GM19351 (cell line): ENCODE measurements around the gene CYTH1.

Experiments used
- ATAC-seq: cut with Tn5 transposase; IDR thresholded peaks from one replicate; pipeline ENCODE4 v1.9.1; 2021; ENCODE audit warnings: mild to moderate bottlenecking, moderate library complexity; ENCODE audit not compliant: unreplicated experiment

Gene CYTH1

DNA sequence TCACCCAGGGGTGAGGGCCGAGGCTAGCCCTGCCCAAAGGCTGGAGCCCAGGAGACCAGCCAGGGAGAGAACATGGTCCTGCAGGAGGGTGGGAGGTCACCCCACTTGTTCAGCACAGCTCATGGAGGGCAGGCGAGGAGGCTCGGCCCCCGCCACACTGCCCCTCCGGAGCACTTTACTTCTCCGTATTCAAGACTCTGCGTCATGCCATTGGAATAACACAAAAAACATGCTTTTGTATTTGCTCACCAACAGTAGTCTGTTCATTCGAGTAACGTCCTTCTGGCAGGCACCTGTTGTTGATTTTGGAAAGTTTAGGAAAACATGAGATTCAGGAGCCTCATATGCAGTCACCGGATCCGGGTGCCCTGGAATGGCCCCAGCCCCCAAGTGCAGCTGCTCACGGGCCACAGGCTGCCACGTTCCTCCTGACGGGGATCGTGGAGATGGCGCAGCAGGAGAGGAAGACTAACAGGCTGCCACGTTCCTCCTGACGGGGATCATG, 123.7 kb downstream of the CYTH1 start:
- no peak for ATAC-seq

DNA sequence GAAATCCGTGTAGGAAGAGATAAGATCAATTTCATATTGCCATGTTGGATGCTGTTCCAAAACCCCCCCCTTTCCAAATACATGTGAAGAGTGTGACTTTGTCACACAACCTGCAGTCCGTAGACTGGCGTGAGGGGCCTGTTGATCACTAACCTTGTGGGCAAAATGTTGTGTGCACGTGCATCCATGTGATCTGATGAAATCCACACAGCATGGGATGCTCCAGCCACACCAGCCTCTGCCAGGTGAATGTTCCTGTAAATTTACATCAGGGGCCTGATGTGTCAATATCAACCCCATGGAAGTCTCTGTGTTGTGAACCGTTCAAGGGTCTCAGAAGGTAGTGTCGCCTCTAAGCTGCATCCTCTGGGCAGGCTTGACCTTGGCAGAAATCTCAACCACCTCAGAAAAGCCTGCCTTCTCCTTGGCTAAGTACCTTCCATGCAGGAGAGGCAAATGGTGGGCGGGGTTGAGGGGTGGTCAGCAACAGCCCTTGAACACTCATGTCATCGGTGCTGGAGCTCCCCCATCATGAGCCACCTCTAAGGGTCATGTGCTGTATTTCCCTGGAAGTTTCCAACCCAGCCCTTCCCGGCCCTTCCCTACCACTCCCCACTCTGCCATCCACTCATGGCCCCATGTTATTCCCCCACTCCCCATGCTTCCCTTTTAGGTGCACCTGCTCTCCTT, 126.7 kb downstream of the CYTH1 start:
- no peak for ATAC-seq

DNA sequence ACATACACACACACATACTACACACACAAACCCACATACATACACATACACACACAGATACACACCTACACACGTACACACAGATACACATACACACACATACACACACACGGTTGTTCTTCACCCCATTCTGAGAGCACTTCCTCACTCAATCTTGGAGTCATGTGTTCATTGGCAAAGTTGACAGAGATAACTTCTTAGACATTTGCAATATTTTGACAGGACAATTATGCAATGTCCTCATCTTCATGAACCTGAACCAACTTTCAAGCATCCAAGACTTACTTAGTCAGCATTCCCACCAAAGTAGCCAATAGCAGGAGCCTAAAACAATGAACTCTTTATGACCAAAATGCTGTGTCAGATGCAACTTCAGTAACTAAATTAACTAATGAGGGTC, 127.7 kb downstream of the CYTH1 start:
- no peak for ATAC-seq

DNA sequence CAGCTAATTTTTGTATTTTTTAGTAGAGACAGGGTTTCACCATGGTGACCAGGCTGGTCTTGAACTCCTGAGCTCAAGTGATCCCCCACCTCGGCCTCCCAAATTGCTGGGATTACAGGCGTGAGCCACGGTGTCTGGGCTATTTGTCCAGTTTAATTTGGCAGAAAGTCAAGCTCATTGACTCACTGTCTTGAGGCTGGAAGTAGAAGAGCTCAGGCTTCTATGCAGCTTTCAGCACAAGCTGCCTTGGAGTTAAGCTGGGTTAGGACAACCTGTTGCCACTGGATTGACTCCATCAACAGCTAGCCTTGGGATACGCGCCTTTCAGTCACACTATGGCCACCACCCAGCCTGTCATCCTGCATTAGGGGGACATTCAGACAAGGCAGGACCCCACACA, 128.7 kb downstream of the CYTH1 start:
- ATAC-seq = no peak

DNA sequence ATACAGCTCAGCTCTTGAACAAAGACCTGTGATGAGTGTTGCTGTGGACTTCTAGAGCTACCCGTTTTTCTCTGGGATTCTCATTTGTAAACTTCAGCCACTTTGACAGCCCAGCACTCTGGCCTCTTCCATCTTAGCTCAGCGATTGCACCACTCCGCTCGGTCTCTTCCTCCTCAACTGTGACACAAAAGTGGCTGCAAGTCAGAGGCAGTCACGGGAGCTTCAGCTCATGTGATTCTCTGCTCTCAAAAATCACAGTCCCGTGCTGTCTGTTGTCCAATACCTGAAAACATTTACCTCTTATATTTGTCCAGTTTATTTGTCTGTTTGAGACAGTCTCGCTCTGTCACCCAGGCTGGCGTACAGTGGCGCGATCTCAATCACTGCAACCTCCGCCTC, 129.2 kb downstream of the CYTH1 start:
- no peak for ATAC-seq

DNA sequence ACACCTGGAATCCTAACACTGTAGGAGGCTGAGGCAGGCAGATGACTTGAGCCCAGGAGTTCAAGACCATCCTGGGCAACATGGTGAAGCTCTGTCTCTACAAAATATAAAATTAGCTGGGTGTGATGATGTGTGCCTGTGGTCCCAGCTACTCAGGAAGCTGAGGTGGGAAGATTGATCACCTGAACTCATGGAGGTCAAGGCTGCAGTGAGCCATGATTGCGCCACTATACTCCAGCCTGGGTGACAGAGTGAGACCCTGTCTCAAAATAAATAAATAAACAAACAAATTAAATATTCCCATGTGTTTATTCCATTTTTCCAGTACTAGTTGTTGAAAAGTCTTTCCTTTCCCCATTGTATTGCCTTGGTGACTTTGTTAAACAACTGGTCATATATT, 130.0 kb downstream of the CYTH1 start:
- ATAC-seq = no peak

DNA sequence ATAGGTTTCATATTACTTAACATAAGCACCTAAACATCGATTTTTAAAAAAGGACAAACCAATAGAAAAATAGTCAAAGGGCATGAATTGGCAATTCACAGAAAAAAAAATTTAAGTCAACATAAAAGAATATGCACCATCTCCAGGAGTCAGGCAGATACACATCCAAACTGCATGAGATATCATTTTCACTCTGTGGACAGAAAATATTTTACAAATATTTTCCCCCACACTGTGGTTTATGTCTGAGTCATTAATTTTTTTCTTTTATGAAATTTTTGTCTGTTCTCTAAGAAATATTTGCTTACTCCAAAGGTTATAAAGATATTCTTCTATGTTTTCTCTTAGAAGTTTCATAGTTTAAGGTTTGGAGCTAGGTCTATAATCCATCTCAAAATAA, 130.5 kb downstream of the CYTH1 start:
- ATAC-seq = no peak

DNA sequence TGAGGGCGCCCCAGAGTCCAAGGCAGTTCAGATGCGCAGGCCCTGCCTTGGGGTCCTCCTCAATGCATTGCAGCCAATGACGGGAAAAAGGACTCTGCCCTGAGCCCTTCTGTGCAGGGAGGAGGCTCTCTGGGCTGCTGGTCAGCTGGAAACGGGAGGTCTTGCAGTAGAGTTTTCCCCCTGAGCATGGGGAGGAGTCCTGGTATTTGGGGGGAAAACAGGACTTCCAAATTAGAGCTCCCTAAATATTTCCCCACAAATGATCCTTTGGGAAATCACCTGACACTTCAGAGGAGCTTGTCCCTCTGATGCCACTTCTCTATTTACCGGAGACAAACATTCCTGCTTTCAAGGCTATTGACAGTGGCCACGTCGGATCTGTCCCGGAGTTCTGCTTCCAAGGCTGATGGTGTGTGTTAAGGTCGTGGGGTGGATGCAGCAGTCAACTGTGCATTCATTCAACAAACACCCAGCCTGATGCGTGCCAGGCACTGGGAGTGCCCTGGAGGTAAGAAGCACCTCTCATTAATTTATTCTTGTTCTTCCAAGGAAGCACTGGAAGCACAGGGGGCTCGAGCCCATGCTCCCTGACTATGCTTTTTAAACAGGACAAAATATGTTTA, 131.9 kb downstream of the CYTH1 start:
- ATAC-seq = no peak

DNA sequence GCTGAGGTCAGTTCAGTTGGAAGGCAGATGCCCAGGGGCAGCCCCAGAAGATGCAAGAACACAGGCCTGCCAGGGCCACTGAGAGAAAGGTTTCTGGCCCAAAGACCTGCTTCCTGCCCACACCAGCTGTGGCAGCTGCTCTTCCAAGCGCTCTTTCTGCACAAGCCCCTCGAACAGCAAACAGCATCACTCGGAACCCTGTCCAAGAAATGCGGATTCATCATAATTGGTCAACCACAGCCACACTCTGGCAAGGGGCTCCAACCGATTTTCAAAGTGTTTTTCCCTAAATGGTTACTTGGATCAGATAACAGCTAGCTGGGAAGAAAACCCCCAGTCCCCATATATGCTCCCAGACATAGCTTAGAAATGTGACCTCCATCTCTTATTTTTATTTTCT, 133.8 kb downstream of the CYTH1 start:
- no peak for ATAC-seq

DNA sequence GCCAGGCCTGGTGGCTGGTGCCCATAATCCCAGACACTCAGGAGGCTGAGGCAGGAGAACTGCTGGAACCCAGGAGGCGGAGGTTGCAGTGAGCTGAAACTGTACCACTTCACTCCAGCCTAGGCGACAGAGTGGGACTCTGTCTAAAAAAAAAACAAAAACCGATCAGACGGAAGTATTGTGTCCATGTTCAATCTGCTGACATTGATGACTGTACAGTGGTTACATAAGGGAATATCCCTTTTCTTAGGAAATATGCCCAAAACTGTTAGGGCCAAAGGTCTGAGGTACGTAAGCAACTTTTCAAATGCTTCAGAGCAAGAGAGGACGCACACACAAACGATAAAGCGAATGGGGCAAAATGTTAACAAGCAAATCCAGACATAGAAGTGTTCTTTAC, 135.0 kb downstream of the CYTH1 start:
- no peak for ATAC-seq

DNA sequence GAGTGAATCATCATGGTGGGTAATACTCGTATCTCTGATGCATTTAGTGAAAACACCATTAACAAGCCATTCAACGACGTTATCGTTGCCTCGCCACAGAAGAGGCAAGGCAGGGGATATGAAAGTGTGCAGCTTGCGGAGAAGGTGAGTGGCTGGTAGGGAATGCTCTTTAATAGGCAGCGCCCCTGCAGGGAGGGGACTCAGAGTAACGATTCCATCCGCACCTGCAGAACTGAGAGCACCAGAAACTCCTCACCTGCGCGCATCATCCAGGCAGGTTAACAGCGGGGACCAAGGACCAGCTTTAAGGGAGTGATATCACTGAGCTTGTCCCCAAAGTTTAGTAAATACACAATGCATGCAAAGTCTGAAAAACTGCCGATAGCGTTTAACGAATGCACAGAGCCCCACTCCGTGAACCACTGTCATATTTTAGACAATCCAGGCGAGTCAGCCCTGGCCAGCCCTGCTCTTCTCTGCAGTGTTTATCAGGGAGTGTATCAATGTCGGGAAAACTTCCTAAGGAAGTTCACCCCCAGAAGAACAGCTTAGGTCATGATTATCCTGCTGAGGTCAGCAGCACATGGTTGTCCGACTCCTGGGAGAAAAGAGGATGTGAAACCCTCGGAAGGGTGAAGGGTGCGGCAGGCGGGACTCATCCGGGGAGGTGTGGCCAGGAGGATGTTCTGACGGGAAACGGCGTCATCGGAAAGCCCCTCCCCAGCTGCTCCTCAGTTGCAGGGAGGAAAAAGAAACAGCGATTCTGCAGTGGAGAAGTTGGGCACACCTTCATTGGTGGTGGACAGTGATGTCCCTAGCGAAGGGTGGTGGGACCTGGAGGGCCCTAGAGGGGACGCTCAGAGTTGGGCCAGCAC, 136.4 kb downstream of the CYTH1 start:
- no peak for ATAC-seq

DNA sequence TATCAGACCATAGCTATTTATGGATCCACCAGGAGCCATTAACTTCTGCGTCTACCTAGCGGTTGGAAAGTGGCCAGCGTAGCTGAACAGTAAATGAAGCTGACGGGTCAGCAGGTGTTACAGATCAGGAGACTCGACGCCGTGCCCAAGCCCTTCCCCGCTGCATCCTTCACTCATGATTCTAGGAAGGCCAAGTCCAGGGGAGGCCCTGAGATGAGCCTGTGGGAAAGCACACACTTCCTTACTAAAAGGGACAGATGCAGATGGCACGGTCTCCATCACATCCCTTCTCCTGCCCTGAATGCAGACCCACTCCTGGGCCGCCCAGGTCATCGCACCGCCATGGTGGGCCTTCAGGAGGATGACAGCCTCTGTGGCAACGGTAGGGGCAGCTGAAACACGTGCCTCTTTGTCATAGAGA, 137.1 kb downstream of the CYTH1 start:
- ATAC-seq = no peak

DNA sequence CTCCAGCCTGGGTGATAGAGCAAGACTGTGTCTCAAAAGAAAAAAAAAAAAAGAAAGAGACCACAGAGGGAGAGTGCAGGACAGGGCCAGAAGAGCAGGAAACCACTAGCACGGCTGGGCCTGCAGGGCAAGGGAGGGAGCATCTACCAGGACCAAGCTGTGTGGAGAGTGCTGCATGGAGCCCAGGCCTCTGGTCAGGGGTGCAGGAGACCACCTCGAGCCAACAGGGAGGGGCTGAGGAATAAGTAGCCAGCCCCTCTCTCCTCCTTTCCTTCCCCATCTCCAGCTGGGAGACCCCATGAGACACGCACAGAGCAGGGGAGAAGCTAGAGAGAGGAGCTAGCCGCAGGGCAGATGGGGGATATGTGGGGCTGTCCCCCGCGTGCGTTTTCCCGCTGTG, 137.8 kb downstream of the CYTH1 start:
- no peak for ATAC-seq

DNA sequence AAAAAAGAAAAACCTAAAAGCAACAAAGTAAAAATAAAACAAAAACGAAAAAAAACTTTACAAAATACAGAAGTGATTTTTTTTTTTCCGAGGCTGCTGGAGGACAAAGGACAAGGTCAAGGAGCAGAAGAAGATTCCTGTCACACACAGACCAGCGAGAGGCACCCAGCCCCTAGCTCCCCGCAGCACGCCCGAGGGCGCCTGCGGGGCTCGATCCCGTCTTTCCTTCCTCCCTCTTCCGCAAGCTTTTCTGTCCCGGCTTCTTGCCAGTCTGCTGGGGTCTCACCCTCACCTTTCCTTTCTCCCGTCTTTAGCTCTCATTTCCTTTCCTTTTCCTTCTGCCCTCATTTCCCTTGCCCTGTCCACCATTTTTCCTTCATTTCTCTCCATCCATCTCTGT, 138.7 kb downstream of the CYTH1 start:
- ATAC-seq = no peak

DNA sequence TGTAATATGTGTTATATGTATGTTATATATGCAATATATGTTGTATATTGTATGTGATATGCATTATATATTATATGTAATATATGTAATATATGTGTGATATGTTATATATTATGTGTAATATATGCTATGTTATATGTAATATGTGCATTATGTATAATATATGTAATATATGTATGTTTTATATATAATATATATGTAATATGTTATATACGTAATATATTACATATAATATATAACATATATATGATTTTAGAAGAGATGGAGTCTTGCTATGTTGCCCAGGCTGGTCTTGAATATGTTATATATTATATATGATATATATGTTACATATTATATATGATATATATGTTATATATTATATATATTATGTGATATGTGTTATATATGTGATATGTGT, 139.4 kb downstream of the CYTH1 start:
- no peak for ATAC-seq

DNA sequence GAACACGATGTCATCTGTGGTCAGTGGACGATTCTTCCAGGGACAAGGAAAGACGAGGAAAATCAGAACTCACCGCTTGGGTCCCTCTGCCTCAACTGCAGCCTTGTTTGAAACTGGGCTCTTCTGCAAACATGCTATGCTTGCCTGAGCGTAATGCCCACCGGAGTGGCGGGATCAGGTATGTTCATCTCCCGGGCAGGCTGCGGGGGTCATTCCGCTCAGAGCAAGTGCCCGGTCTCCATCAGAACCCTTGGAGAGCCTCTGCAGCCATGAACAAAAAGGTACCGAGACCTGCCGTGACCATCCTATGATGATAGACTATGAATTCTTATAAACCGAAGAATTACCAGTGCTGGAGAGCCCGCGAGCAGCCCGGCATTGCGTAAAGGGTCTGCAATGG, 140.4 kb downstream of the CYTH1 start:
- no peak for ATAC-seq

DNA sequence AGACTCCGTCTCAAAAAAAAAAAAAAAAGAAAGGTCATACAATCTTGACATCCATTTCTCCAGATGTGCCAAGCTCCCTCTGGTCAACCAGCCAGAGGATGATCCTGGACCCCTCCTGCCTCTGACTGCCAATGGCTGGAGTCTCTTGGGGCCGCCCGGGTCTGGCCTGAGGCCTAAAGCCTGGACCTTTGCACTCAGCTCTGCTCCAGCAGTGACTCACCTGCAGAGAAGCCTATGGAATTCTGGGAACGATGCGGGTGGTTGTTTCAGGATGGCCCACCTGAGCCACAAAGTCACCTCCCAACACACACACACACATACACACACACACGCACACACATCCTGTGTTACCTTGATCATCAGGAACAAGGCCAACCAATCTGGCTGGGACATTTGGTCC, 140.8 kb downstream of the CYTH1 start:
- ATAC-seq = no peak

DNA sequence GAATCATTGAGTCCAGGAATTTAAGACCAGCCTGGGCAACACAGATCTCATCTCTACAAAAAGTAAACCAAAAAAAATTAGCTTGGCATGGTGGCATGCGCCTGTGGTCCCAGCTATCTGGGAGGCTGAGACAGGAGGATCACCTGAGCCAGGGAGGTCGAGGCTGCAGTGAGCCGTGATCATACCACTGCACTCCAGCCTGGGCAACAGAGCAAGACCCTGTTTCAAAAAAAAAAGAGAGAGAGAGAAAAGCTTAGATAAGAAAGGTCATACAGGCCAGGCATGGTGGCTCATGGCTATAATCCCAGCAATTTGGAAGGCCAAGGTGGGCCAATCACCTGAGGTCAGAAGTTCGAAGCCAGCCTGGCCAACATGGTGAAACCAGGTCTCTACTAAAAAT, 141.4 kb downstream of the CYTH1 start:
- ATAC-seq = no peak

DNA sequence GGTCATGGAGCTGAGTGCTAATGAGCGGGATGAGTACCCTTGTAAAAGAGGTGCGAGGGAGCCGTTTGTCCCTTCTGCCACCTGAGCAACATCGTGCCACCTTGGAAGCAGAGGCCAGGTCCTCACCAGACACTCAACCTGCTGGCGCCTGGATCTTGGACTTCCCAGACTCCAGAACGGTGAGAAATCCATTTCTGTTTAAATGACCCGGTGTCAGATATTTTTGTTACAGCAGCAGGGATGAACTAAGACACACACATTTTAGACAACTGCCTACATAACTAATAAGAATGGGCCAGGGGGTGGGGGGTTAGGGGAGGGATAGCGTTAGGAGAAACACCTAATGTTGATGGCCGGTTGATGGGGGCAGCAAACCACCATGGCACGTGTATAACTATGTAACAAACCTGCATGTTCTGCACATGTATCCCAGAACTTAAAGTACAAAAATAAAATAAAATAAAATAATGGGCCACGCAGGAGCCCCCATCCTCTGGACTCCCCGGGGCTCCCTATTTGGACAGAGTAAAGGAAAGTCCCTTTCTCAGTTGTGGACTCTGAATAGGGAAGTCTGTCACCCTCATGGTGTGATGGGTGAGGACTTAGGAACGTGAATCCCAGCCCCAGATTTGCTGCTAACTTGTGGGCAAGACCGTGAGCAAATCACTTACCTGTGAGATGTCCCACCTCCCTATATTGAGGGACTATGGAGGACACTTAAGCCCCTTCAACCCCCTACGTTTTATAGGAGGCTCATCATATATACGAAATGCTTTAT, 144.2 kb downstream of the CYTH1 start:
- ATAC-seq = no peak

DNA sequence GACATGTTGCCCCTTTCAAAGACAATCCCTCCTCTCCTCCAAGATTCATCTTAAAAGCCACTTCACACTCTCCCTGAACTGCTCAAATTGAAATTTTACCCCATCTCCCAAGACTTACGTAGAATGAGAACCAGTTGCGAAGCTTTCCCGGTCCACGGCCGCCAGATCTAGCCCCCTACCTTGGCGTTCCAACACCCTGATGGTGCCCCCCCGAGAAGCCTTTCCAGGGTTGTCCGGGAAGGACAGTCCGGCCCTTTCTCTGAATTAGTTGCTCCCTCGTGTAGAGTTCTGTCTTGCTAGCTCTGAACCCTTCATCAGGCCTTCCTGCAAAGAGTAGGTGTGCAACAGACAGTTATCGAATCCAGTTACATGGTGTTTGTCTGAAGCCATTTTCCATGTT, 144.9 kb downstream of the CYTH1 start:
- ATAC-seq = no peak

DNA sequence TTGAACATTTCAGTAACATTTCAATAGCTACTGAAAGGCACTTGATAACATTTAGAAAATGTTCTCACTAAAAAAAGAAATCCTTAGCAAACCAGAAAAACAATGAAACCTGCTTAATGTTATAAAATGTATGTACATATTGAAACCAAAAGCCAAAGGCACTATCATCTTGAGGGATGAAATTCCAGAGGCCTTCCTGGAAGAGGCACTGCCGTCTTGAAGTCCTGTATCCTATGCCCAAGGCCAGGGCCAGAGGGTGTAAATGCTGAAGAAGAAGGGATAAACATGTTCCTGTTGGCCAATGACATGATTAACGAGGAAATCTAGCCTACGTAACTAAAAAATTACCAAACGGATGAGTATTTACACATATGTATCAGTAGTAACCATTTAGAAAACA, 147.9 kb downstream of the CYTH1 start:
- no peak for ATAC-seq
